GM12878 (cell line): Measurements from ENCODE around the gene ATP6V0D1. TPM values are rescaled to one million over a fixed set of nuclear protein-coding genes. Genes with fewer than 3 reads are reported as not detected.
A peak's percentile ranks its signal among the peaks of the same experiment; 100 is the strongest.

Experiments used
- ATAC-seq: fragments of 200-7000 bp; cut with Tn5 transposase; 3 replicates; pipeline ENCODE4 v1.9.1; 2020; ENCODE audit warnings: mild to moderate bottlenecking, moderate library complexity
- BruUV-seq: library from RNA; stranded (reverse); fragments of 400-500 nt; replicated peaks from 2 replicates; lab custom pipeline; 2021; lab: Mats Ljungman, UMichigan
- CTCF ChIA-PET: fragments of 300-600 bp; sonication (Branson Sonifier 250); formaldehyde crosslinking; extraction: SDS; loops from one replicate; lab custom pipeline; 2021; ENCODE audit warnings: inconsistent platforms; lab: Yijun Ruan, JAX
- POLR2A ChIA-PET: fragments of 350-600 bp; formaldehyde crosslinking; extraction: SDS; loops from one replicate; lab custom pipeline; 2021; ENCODE audit warnings: inconsistent platforms; lab: Charles Lee
- RAD21 ChIA-PET: fragments of 300-600 bp; sonication (Branson Sonifier 250); formaldehyde crosslinking; loops from one replicate; lab custom pipeline; 2023; ENCODE audit warnings: antibody characterized with exemption; ENCODE audit not compliant: unreplicated experiment; lab: Charles Lee
- SMC1A ChIA-PET: fragments of 300-600 bp; sonication (Branson Sonifier 250); formaldehyde crosslinking; loops from one replicate; lab custom pipeline; 2023; ENCODE audit not compliant: unreplicated experiment, uncharacterized antibody; lab: Charles Lee
- DNase-seq: peaks from one replicate; pipeline ENCODE4 v3.0.0-alpha.2; 2011; ENCODE audit warnings: low read depth, low spot score
- FAIRE-seq: peaks from 3 replicates; lab custom pipeline; 2011; peaks lifted over from hg19 to GRCh38; lab: Jason Lieb, UNC
- H2AFZ ChIP-seq: 2 replicates; pipeline ENCODE4 v1.6.0; 2011; ENCODE audit warnings: low read depth, low read length, control low read depth; ENCODE audit not compliant: control insufficient read depth
- H3K27ac ChIP-seq: 2 replicates; pipeline ENCODE4 v1.5.1; 2011; ENCODE audit warnings: control low read depth; ENCODE audit not compliant: control insufficient read depth, insufficient read depth
- H3K27me3 ChIP-seq, 2 experiments: replicated peaks in 1 of 2; 2 replicates each; pipeline versions ENCODE4 v1.6.0 to v1.6.1; 2011; ENCODE audit warnings: low read length in 1 of 2; ENCODE audit not compliant: control insufficient read depth in 2 of 2, insufficient read depth in 2 of 2
- H3K36me3 ChIP-seq, 2 experiments: 2 replicates each; pipeline ENCODE4 v1.5.1; 2011; ENCODE audit warnings: low read length in 1 of 2; ENCODE audit not compliant: control insufficient read depth in 2 of 2, insufficient read depth in 2 of 2
- H3K4me1 ChIP-seq: 2 replicates; pipeline ENCODE4 v1.6.1; 2011; ENCODE audit warnings: mild to moderate bottlenecking, low read length, moderate library complexity, mixed read lengths; ENCODE audit not compliant: control insufficient read depth, insufficient read depth
- H3K4me2 ChIP-seq: 2 replicates; pipeline ENCODE4 v1.6.0; 2011; ENCODE audit warnings: control low read depth; ENCODE audit not compliant: control insufficient read depth, insufficient read depth
- H3K4me3 ChIP-seq: fragments of 200-600 bp; sonication (generic); 2 replicates; pipeline ENCODE4 v1.5.1; 2016
- H3K79me2 ChIP-seq: 2 replicates; pipeline ENCODE4 v1.6.0; 2011; ENCODE audit warnings: low read length; ENCODE audit not compliant: control insufficient read depth, insufficient read depth
- H3K9ac ChIP-seq: 2 replicates; pipeline ENCODE4 v1.8.0; 2011; ENCODE audit warnings: low read length, control low read depth, mixed read lengths; ENCODE audit not compliant: control insufficient read depth, insufficient read depth
- H3K9me3 ChIP-seq: replicated peaks from 3 replicates; pipeline ENCODE4 v1.5.1; 2011; ENCODE audit warnings: mild to moderate bottlenecking, low read length; ENCODE audit not compliant: control insufficient read depth, insufficient read depth
- H4K20me1 ChIP-seq: 2 replicates; pipeline ENCODE4 v1.6.0; 2011; ENCODE audit not compliant: control insufficient read depth, insufficient read depth
- LARP7 ChIP-seq: fragments of 450-650 bp; IDR thresholded peaks from 2 replicates; pipeline ENCODE4 v1.6.1; 2017; ENCODE audit warnings: mild to moderate bottlenecking
- MYC ChIP-seq: IDR thresholded peaks from 2 replicates; pipeline ENCODE4 v1.6.1; 2011; ENCODE audit warnings: mild to moderate bottlenecking, low read length, moderate library complexity, inconsistent platforms; ENCODE audit not compliant: insufficient read depth, insufficient replicate concordance, insufficient read length, severe bottlenecking
- NFIC ChIP-seq: IDR thresholded peaks from 2 replicates; pipeline ENCODE4 v1.6.1; 2012; ENCODE audit warnings: low read depth, mild to moderate bottlenecking, inconsistent platforms, low read length, moderate library complexity
- POLR2A ChIP-seq: IDR thresholded peaks from 2 replicates; pipeline ENCODE4 v1.6.1; 2011; ENCODE audit warnings: low read depth, mild to moderate bottlenecking, low read length
- POLR2AphosphoS2 ChIP-seq: IDR thresholded peaks from 2 replicates; pipeline ENCODE4 v1.6.1; 2011; ENCODE audit warnings: low read depth, mild to moderate bottlenecking, low read length, improper control_type of control experiment, moderate library complexity
- PRDM15 ChIP-seq: fragments of 450-650 bp; formaldehyde crosslinking; IDR thresholded peaks from 2 replicates; pipeline ENCODE4 v1.4.0; 2020; ENCODE audit warnings: mild to moderate bottlenecking, moderate library complexity
- SIX5 ChIP-seq: IDR thresholded peaks from 2 replicates; pipeline ENCODE4 v1.6.1; 2011; ENCODE audit warnings: mild to moderate bottlenecking, low read depth, low read length, moderate library complexity; ENCODE audit not compliant: severe bottlenecking
- SKIL ChIP-seq: fragments of 450-650 bp; IDR thresholded peaks from 2 replicates; pipeline ENCODE4 v1.6.1; 2017; ENCODE audit warnings: mild to moderate bottlenecking, low read depth, inconsistent platforms; ENCODE audit not compliant: poor library complexity, severe bottlenecking
- TAF1 ChIP-seq: IDR thresholded peaks from 2 replicates; pipeline ENCODE4 v1.6.1; 2011; ENCODE audit warnings: mild to moderate bottlenecking, low read depth, low read length, borderline replicate concordance
- TCF3 ChIP-seq: IDR thresholded peaks from 2 replicates; pipeline ENCODE4 v1.6.1; 2012; ENCODE audit warnings: low read depth, mild to moderate bottlenecking, low read length, borderline replicate concordance; ENCODE audit not compliant: insufficient read depth
- ZNF24 ChIP-seq: fragments of 450-650 bp; IDR thresholded peaks from 2 replicates; pipeline ENCODE4 v1.6.1; 2017; ENCODE audit warnings: antibody characterized with exemption, mild to moderate bottlenecking
- WGBS: methylation state at CpG from one replicate; pipeline ENCODE4 v1.1.6; 2016; ENCODE audit warnings: low lambda C conversion rate; ENCODE audit not compliant: insufficient replicate concordance, insufficient coverage; ENCODE audit errors: missing lambda C conversion rate; 5-methylcytosine and 5-hydroxymethylcytosine counted together
- in situ Hi-C: fragments of 300-500 bp; cut with MboI; formaldehyde crosslinking; loops from 9 replicates; pipeline ENCODE4 v1.14.3; 2018; ENCODE audit warnings: mixed read lengths
- intact Hi-C: fragments of 100-400 bp; cut with micrococcal nuclease; formaldehyde crosslinking; loops from one replicate; pipeline ENCODE4 v1.14.2; 2022; ENCODE audit not compliant: unreplicated experiment
- polyA plus RNA-seq, 11 experiments: library from polyadenylated mRNA; depleted of rRNA in 4 of 11; unstranded in 6 of 11; stranded (reverse) in 5 of 11; fragments of >200 nt; fragmentation: Nextera tagmentation in 4 of 11; fragmentation: Illumina TruSeq in 1 of 11; extraction: Ambion mirVana in 4 of 11; extraction: Trizol in 1 of 11; gene quantifications; 1 replicate in 1 of 11; 2 replicates in 10 of 11; pipeline versions ENCODE4 v1.2.1 to v1.2.3, GENCODE V29; 2011 to 2016; ENCODE audit warnings: inconsistent platforms in 2 of 11, missing spikeins in 2 of 11, low read depth in 1 of 11
- total RNA-seq, 4 experiments: library from RNA; depleted of rRNA in 3 of 4; stranded (reverse); fragments of >200 nt in 3 of 4; fragmentation: Illumina TruSeq in 1 of 4; extraction: Trizol in 1 of 4; gene quantifications; 2 replicates each; pipeline versions ENCODE4 v1.2.1 to v1.2.3, GENCODE V29; 2013 to 2021
- TF ChIP-seq, protein P1 (sequence below): fragments of 450-650 bp; IDR thresholded peaks from 2 replicates; pipeline ENCODE4 v1.6.1; 2017; ENCODE audit warnings: mild to moderate bottlenecking
- TF ChIP-seq, protein P2 (sequence below): IDR thresholded peaks from 2 replicates; pipeline ENCODE4 v1.6.1; 2011; ENCODE audit warnings: borderline replicate concordance, low read depth, mild to moderate bottlenecking, moderate library complexity, mixed read lengths, low read length; ENCODE audit not compliant: insufficient read depth; ENCODE audit errors: extremely low read length

The ATP6V0D1 gene
- total and polyA plus RNA-seq, 10 of the 15 experiments (the other 5 are each of a cell fraction or from before 2014, with no cell fraction given) = 28.1 to 141 (median 70.3) TPM

GRCh38 chr16:67521095-67521804 lies 40.3 kb upstream of the ATP6V0D1 start:
- RAD21 ChIA-PET = interaction anchor here (0.7 to 2.8 kb wide), 35 partner anchors 9 to 974 kb away, joined by 3 to 31 read pairs (median 6); partner anchors contain the start of genes ACD, ATP6V0D1, C16orf86 and CARMIL2
- H3K9me3 ChIP-seq = no peaks in the 10 kb centered on the region
- TF ChIP-seq PRDM15 (CRISPR knock-in tag) (no peak), TCF3 (no peak), NFIC (no peak), SIX5 (no peak), ZNF24 (no peak), SKIL (peak; percentile 87), TAF1 (no peak), LARP7 (peak; percentile 89), POLR2A (peak; percentile 56), POLR2AphosphoS2 (no peak), MYC (no peak)
- TF ChIP-seq, protein P1, sequence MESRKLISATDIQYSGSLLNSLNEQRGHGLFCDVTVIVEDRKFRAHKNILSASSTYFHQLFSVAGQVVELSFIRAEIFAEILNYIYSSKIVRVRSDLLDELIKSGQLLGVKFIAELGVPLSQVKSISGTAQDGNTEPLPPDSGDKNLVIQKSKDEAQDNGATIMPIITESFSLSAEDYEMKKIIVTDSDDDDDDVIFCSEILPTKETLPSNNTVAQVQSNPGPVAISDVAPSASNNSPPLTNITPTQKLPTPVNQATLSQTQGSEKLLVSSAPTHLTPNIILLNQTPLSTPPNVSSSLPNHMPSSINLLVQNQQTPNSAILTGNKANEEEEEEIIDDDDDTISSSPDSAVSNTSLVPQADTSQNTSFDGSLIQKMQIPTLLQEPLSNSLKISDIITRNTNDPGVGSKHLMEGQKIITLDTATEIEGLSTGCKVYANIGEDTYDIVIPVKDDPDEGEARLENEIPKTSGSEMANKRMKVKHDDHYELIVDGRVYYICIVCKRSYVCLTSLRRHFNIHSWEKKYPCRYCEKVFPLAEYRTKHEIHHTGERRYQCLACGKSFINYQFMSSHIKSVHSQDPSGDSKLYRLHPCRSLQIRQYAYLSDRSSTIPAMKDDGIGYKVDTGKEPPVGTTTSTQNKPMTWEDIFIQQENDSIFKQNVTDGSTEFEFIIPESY = no peak
- TF ChIP-seq, protein P2, sequence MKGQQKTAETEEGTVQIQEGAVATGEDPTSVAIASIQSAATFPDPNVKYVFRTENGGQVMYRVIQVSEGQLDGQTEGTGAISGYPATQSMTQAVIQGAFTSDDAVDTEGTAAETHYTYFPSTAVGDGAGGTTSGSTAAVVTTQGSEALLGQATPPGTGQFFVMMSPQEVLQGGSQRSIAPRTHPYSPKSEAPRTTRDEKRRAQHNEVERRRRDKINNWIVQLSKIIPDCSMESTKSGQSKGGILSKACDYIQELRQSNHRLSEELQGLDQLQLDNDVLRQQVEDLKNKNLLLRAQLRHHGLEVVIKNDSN = no peak

More at GRCh38 chr16:67521095-67521804, 40.3 kb upstream of the ATP6V0D1 start:
- ChIA-PET SMC1A (interaction anchor here (0.6 to 4.0 kb wide), 28 partner anchors 10 to 473 kb away, joined by 3 to 41 read pairs (median 6); partner anchors contain the start of genes ATP6V0D1, C16orf86, CARMIL2 and CTCF), CTCF (interaction anchor here (0.5 to 14.1 kb wide), 54 partner anchors 8 to 1865 kb away, joined by 3 to 453 read pairs (median 5); partner anchors contain the start of genes ACD, AGRP, ATP6V0D1 and C16orf86), POLR2A (interaction anchor here (0.6 to 3.8 kb wide), 20 partner anchors 10 to 415 kb away, joined by 3 to 56 read pairs (median 3); partner anchors contain the start of genes ACD, ATP6V0D1, C16orf86 and CARMIL2)
- WGBS = under 1% methylated on average over 25 of the region's 25 CpGs
- peaks cover 27% of the 10 kb centered on the region for H3K4me1 ChIP-seq
- H3K36me3 ChIP-seq = no peaks in the 10 kb centered on the region
- H3K79me2 ChIP-seq = peaks cover 4% of the 10 kb centered on the region
- peak overlapping the region; percentile 70; the same call in 1 of the 2 replicates for H3K4me3 ChIP-seq
- H3K27me3 ChIP-seq = no peaks in the 10 kb centered on the region
- peak overlapping the region; percentile 86 for H3K9ac ChIP-seq
- DNase-seq (peak; percentile 87), FAIRE-seq (peak; percentile 87), ATAC-seq (peak; percentile 86)
- intact Hi-C loops = loop anchor here (1.0 to 10.0 kb wide), 4 partner anchors 41 to 404 kb away; partner anchors contain the start of gene CTCF
- in situ Hi-C loops = no loop called here
- peak overlapping the region; percentile 100 for H3K4me2 ChIP-seq
- H3K27ac ChIP-seq = peak overlapping the region; percentile 98
- no peaks in the 10 kb centered on the region for H4K20me1 ChIP-seq
- no TSS peak for BruUV-seq
- peak overlapping the region; percentile 99 for H2AFZ ChIP-seq
